Activated CD8-positive, alpha-beta memory T cell treated with anti-CD3 and anti-CD28 coated beads for 24 hours (primary cell): Measurements from ENCODE around the gene FBXL17.

ENCODE experiments used
- DNase-seq: peaks from one replicate; pipeline ENCODE4 v3.0.0-alpha.2; 2020

The FBXL17 gene

DNA sequence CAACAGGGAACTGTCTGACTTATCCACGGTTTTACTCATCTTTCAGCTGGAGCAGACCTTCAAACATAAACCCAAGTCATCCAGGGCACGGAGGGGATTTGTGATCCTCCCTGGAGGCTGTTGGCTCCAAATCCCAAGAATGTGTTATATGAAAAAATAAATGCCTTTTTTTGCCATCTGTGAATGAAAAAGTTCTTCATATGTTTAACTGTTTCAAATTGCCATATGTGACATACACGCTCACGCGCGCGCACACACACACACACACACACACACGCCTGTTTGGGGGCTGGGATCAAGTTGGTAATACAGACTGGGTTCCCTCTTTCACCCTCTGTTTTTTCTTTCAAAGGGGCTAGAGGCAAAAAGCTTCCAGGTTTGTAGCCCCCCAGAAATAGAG lies 546.8 kb downstream of the FBXL17 start:
- DNase-seq, result no peak

- no peak for DNase-seq
Observed at GRCh38 chr5:107832746-107833145, 549.2 kb downstream of the FBXL17 start.

DNA sequence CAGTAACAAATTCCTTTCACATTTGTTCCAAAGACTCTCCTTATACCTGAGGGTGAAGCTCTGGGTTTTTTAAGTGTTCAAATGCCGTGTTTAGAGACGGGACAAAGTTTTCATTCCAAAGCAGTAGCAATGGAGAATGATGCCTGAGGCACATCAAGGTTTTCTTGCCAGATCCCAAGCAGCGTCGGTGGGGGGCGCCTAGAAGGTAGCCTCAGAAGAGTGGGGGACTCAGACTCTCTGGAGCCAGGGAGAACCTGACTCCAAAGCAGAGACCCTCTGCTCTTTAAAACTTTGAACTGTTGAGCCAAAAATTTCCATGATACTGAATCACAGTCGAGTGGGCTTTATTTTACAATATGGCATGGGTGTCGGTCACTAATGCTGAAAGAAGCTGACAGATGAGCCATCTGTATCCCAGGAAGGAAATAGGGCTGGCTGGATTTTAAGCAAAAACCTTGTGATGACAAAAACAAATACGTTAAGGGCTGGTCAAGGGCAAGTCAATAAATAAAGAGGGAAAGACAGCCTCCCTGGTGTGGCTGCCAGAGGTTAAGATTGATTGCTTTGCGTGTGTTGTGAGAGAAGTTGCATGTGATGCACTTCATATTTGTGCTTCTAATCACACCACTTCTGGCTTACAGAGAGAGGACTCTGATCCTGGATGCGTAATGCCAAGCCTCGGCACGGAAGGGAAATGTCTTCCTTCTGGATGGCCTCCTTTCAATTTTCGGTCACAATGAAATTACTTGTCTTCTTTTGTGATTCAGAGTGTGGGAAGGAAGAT lies 550.1 kb downstream of the FBXL17 start:
- no peak for DNase-seq

DNA sequence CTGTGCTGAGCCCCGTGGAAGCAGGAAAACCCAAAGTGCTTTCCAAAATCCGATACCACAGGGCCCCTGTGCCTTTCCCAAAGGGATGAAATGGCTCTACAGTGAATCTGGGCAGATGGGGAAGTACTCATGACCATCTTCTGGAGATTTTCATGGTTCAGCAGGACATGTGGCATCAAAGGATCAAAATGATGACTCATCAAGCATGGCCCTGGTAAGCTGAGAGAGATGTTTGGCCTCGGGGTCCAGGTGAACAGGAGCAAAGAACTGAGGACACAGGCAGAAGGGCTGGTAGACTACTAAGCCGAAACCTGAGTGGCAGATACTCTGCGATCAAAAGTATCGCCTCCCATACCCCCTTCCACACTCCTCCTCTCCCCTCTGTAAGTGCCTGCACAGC lies 551.1 kb downstream of the FBXL17 start:
- no peak for DNase-seq

DNA sequence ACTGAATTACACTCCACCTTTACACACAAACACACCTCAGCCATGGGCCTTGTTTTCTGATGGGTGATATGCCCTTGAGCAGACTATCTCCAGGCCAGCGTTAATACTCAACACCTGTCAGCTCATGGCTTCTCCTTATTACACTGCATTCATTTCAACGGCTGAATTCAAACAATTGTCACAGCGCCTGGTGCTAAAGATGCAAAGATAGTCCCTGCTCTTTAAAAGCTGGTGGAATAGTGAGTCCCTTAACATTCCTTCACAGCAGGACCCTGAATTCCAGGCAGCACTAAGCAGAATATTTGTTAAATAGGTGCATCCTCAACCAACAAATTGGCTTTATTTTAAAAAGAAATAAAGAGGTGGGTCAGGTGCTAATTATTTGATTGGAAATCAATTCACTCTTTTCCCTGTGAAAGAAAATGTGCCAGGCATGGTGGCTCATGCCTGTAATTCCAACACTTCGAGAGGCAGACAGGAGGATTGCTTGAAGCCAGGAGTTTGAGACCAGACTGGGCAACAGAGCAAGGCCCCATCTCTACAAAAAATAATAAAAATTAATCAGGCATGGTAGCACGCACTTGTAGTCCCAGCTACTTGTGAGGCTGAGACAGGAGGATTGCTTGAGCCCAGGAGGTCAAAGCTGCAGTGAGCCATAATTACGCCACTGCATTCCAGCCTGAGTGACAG lies 555.4 kb downstream of the FBXL17 start:
- no peak for DNase-seq

DNA sequence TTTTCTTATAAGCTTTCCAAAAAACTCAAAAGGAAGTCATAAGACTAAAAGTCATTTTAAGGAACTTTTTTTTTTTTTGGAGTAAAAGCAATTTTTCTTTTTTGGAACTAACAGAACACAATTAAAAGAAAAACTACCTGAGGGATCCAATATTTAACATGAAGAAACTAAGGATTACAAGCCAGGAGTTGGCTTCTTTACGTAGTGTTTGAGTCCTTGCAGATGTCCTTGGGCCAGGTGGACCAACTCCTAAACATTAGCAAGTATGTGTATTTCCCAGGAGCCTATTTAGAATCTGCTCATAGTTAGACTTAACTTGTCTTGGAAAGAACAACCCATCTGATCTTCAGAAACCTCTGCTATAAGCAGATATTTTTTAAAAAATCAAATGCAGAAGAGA lies 557.1 kb downstream of the FBXL17 start:
- no peak for DNase-seq

DNA sequence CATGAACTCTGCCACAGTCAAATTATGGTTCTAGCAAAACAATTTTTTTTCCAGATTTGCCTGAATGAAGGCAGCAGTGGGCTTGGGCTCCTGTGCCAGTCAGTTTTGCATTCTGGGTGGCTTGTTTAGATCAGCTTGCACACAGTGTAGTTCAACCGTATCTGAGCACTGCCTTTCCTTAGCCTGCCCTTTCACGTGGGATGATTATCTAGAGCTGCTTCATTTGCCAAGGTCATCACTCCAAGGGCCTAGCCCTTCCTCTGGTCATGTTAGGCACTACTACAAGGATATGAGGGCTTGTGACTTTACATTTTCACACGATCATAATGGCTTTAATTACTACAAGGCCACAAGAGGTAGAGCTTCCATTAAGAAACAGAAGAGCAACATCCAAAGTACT lies 560.6 kb downstream of the FBXL17 start:
- DNase-seq, result no peak

DNA sequence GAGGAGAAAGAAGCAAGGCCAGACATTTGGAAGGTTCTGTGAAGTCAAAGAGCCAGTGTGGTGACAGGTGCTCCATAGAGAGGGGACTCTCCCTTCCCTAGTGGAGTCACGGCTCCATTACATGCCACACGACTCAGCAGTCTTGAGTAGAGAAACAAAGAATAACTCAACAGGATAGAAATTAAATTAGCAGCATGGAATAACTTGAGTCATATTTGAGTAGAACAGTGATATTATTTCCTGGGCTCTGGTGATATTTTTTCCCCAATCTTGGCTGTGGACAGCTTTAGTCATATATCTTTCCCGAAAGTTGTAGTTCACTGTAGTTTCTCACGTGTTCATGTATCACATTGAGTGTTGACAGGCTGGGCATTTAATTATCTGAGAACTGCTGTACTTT lies 561.5 kb downstream of the FBXL17 start:
- no peak for DNase-seq

GRCh38 chr5:107817951-107818350 lies 563.9 kb downstream of the FBXL17 start:
- DNase-seq, result no peak

DNA sequence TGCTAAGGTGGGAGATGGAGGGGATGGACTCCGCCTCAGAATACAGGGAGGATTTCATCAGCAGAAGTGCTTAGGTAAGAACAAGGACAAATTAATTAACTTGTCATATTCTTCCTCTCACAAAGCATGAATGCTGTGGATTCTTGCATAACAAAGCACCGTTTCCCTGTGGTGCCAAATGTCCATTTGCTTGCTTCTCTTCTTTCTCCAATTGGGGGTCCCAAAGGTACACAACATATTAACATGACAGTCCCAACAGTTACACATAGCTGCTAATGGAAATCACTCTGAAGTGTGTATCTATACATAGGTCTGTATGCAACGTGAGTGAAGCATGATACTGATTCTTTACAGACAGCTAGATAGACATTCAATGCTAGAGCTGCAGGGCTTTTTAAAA lies 564.5 kb downstream of the FBXL17 start:
- no peak for DNase-seq

DNA sequence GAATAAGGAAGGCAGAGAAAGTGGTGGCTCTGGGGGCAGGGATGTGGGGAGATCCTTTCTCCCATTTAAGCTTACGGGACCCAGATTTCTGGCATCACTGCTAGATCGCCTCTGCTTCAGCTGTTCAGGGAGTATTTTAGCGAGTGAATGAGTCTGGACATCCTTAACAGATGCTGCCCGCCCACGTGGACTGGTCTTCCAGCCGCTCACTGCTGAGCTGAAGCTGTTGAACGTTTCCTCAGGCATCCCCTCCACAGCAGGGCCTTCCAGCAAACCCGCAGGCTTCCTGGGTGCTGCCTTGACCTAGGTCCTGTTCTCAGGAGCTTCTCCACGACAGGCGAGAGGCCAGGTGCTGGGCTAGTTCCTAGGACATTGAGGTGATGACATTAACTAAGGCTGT lies 566.8 kb downstream of the FBXL17 start:
- no peak for DNase-seq

DNA sequence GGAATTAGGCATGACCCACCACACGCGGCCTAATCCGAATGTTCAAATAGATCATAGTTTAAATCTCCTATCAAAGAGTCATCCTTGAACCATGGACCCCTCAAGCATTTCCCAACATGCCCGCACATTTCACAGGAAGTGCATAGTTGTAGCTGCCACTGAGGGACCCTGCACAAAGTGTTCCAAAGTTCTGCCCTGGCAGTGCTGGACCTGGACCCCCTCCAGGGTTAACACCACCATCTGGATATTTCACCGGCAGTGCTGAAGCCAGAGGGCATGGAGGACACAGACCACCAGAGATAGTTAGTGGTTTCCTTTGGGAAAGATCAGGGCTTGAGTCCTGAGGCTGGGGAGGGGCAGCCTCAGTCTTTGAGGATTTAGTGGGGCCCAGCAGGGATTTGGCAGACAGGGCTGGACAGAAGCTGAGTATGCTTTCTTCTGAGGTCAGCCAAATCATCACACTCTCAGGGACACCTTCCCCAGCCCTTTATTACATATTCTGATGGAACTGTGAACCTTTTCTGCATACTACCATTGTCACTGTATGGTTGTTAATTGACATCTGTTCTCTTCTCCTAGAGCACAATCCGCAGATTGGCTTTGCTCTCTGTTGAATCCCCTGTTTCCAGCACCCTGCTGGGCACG lies 567.6 kb downstream of the FBXL17 start:
- no peak for DNase-seq

GRCh38 chr5:107813559-107813958 lies 568.3 kb downstream of the FBXL17 start:
- DNase-seq, result no peak

GRCh38 chr5:107812570-107813141 lies 569.2 kb downstream of the FBXL17 start:
- DNase-seq, result no peak

GRCh38 chr5:107809201-107810034 lies 572.5 kb downstream of the FBXL17 start:
- DNase-seq, result no peak
